GM12878 (cell line): ENCODE measurements around the gene PIR. TPM values are rescaled to one million over a fixed set of nuclear protein-coding genes. Genes with fewer than 3 reads are reported as not detected.
A peak's percentile ranks its signal among the peaks of the same experiment; 100 is the strongest.

Experiments
- ATAC-seq: fragments of 200-7000 bp; cut with Tn5 transposase; 3 replicates; pipeline ENCODE4 v1.9.1; 2020; ENCODE audit warnings: mild to moderate bottlenecking, moderate library complexity
- BruUV-seq: library from RNA; stranded (reverse); fragments of 400-500 nt; replicated peaks from 2 replicates; lab custom pipeline; 2021; lab: Mats Ljungman, UMichigan
- CTCF ChIA-PET: fragments of 300-600 bp; sonication (Branson Sonifier 250); formaldehyde crosslinking; extraction: SDS; loops from one replicate; lab custom pipeline; 2021; ENCODE audit warnings: inconsistent platforms; lab: Yijun Ruan, JAX
- POLR2A ChIA-PET: fragments of 350-600 bp; formaldehyde crosslinking; extraction: SDS; loops from one replicate; lab custom pipeline; 2021; ENCODE audit warnings: inconsistent platforms; lab: Charles Lee
- RAD21 ChIA-PET: fragments of 300-600 bp; sonication (Branson Sonifier 250); formaldehyde crosslinking; loops from one replicate; lab custom pipeline; 2023; ENCODE audit warnings: antibody characterized with exemption; ENCODE audit not compliant: unreplicated experiment; lab: Charles Lee
- SMC1A ChIA-PET: fragments of 300-600 bp; sonication (Branson Sonifier 250); formaldehyde crosslinking; loops from one replicate; lab custom pipeline; 2023; ENCODE audit not compliant: unreplicated experiment, uncharacterized antibody; lab: Charles Lee
- DNase-seq: peaks from one replicate; pipeline ENCODE4 v3.0.0-alpha.2; 2011; ENCODE audit warnings: low read depth, low spot score
- FAIRE-seq: peaks from 3 replicates; lab custom pipeline; 2011; peaks lifted over from hg19 to GRCh38; lab: Jason Lieb, UNC
- H2AFZ ChIP-seq: 2 replicates; pipeline ENCODE4 v1.6.0; 2011; ENCODE audit warnings: low read depth, low read length, control low read depth; ENCODE audit not compliant: control insufficient read depth
- H3K27ac ChIP-seq: 2 replicates; pipeline ENCODE4 v1.5.1; 2011; ENCODE audit warnings: control low read depth; ENCODE audit not compliant: control insufficient read depth, insufficient read depth
- H3K27me3 ChIP-seq, 2 experiments: replicated peaks in 1 of 2; 2 replicates each; pipeline versions ENCODE4 v1.6.0 to v1.6.1; 2011; ENCODE audit warnings: low read length in 1 of 2; ENCODE audit not compliant: control insufficient read depth in 2 of 2, insufficient read depth in 2 of 2
- H3K36me3 ChIP-seq, 2 experiments: 2 replicates each; pipeline ENCODE4 v1.5.1; 2011; ENCODE audit warnings: low read length in 1 of 2; ENCODE audit not compliant: control insufficient read depth in 2 of 2, insufficient read depth in 2 of 2
- H3K4me1 ChIP-seq: 2 replicates; pipeline ENCODE4 v1.6.1; 2011; ENCODE audit warnings: mild to moderate bottlenecking, low read length, moderate library complexity, mixed read lengths; ENCODE audit not compliant: control insufficient read depth, insufficient read depth
- H3K4me2 ChIP-seq: 2 replicates; pipeline ENCODE4 v1.6.0; 2011; ENCODE audit warnings: control low read depth; ENCODE audit not compliant: control insufficient read depth, insufficient read depth
- H3K4me3 ChIP-seq: fragments of 200-600 bp; sonication (generic); 2 replicates; pipeline ENCODE4 v1.5.1; 2016
- H3K79me2 ChIP-seq: 2 replicates; pipeline ENCODE4 v1.6.0; 2011; ENCODE audit warnings: low read length; ENCODE audit not compliant: control insufficient read depth, insufficient read depth
- H3K9ac ChIP-seq: 2 replicates; pipeline ENCODE4 v1.8.0; 2011; ENCODE audit warnings: low read length, control low read depth, mixed read lengths; ENCODE audit not compliant: control insufficient read depth, insufficient read depth
- H3K9me3 ChIP-seq: replicated peaks from 3 replicates; pipeline ENCODE4 v1.5.1; 2011; ENCODE audit warnings: mild to moderate bottlenecking, low read length; ENCODE audit not compliant: control insufficient read depth, insufficient read depth
- H4K20me1 ChIP-seq: 2 replicates; pipeline ENCODE4 v1.6.0; 2011; ENCODE audit not compliant: control insufficient read depth, insufficient read depth
- CREB1 ChIP-seq: IDR thresholded peaks from 2 replicates; pipeline ENCODE4 v1.6.1; 2012; ENCODE audit warnings: low read depth, mild to moderate bottlenecking, inconsistent platforms
- FOS ChIP-seq: IDR thresholded peaks from 3 replicates; pipeline ENCODE4 v1.6.1; 2011; ENCODE audit warnings: borderline replicate concordance; ENCODE audit not compliant: insufficient read length; ENCODE audit errors: extremely low read depth
- IRF4 ChIP-seq: IDR thresholded peaks from 2 replicates; pipeline ENCODE4 v1.6.1; 2011; ENCODE audit warnings: low read depth, low read length
- JUND ChIP-seq: IDR thresholded peaks from 2 replicates; pipeline ENCODE4 v1.6.1; 2012; ENCODE audit warnings: low read depth, mild to moderate bottlenecking, low read length, improper control_type of control experiment, moderate library complexity
- MTA2 ChIP-seq: fragments of 450-650 bp; IDR thresholded peaks from 2 replicates; pipeline ENCODE4 v1.6.1; 2016; ENCODE audit warnings: low read depth, mild to moderate bottlenecking, moderate library complexity
- NFIC ChIP-seq: IDR thresholded peaks from 2 replicates; pipeline ENCODE4 v1.6.1; 2012; ENCODE audit warnings: low read depth, mild to moderate bottlenecking, inconsistent platforms, low read length, moderate library complexity
- NR2C1 ChIP-seq: fragments of 450-650 bp; IDR thresholded peaks from 2 replicates; pipeline ENCODE4 v1.6.1; 2017; ENCODE audit warnings: antibody characterized with exemption, mild to moderate bottlenecking, moderate library complexity
- SRF ChIP-seq, 2 experiments: IDR thresholded peaks; 2 replicates each; pipeline ENCODE4 v1.6.1; 2011; ENCODE audit warnings: low read depth in 2 of 2, low read length in 2 of 2, mild to moderate bottlenecking in 1 of 2, moderate library complexity in 1 of 2
- USF2 ChIP-seq: IDR thresholded peaks from 2 replicates; pipeline ENCODE4 v1.6.1; 2011; ENCODE audit warnings: low read depth, low read length, improper control_type of control experiment, borderline replicate concordance
- ZBTB11 ChIP-seq: fragments of 450-650 bp; formaldehyde crosslinking; IDR thresholded peaks from 2 replicates; pipeline ENCODE4 v1.5.0; 2022; ENCODE audit warnings: mild to moderate bottlenecking, missing genetic modification characterization
- WGBS: methylation state at CpG from one replicate; pipeline ENCODE4 v1.1.6; 2016; ENCODE audit warnings: low lambda C conversion rate; ENCODE audit not compliant: insufficient replicate concordance, insufficient coverage; ENCODE audit errors: missing lambda C conversion rate; 5-methylcytosine and 5-hydroxymethylcytosine counted together
- in situ Hi-C: fragments of 300-500 bp; cut with MboI; formaldehyde crosslinking; loops from 9 replicates; pipeline ENCODE4 v1.14.3; 2018; ENCODE audit warnings: mixed read lengths
- intact Hi-C: fragments of 100-400 bp; cut with micrococcal nuclease; formaldehyde crosslinking; loops from one replicate; pipeline ENCODE4 v1.14.2; 2022; ENCODE audit not compliant: unreplicated experiment
- polyA plus RNA-seq, 11 experiments: library from polyadenylated mRNA; depleted of rRNA in 4 of 11; unstranded in 6 of 11; stranded (reverse) in 5 of 11; fragments of >200 nt; fragmentation: Nextera tagmentation in 4 of 11; fragmentation: Illumina TruSeq in 1 of 11; extraction: Ambion mirVana in 4 of 11; extraction: Trizol in 1 of 11; gene quantifications; 1 replicate in 1 of 11; 2 replicates in 10 of 11; pipeline versions ENCODE4 v1.2.1 to v1.2.3, GENCODE V29; 2011 to 2016; ENCODE audit warnings: inconsistent platforms in 2 of 11, missing spikeins in 2 of 11, low read depth in 1 of 11
- total RNA-seq, 4 experiments: library from RNA; depleted of rRNA in 3 of 4; stranded (reverse); fragments of >200 nt in 3 of 4; fragmentation: Illumina TruSeq in 1 of 4; extraction: Trizol in 1 of 4; gene quantifications; 2 replicates each; pipeline versions ENCODE4 v1.2.1 to v1.2.3, GENCODE V29; 2013 to 2021

PIR gene
- total and polyA plus RNA-seq, 10 of the 15 experiments (the other 5 are each of a cell fraction or from before 2014, with no cell fraction given): 3.8 to 16.5 (median 7.3) TPM

GRCh38 chrX:15350329-15350996, 142.7 kb downstream of the PIR start:
- SMC1A ChIA-PET: interaction anchor here (0.8 to 4.6 kb wide), 10 partner anchors 9 to 432 kb away, joined by 3 to 62 read pairs (median 4); no protein-coding TSS in a partner anchor
- Histone ChIP-seq H3K4me1 (no peaks in the 10 kb centered on the region), H3K4me2 (no peak overlapping the region), H4K20me1 (no peaks in the 10 kb centered on the region; the same call in 1 of the 2 replicates), H2AFZ (no peak overlapping the region), H3K9ac (no peak overlapping the region), H3K27ac (no peak overlapping the region), H3K9me3 (no peaks in the 10 kb centered on the region), H3K79me2 (no peaks in the 10 kb centered on the region), H3K4me3 (no peak overlapping the region), H3K27me3 (no peaks in the 10 kb centered on the region), H3K36me3 (no peaks in the 10 kb centered on the region)
- RAD21 ChIA-PET: interaction anchor here (0.8 to 5.9 kb wide), 3 partner anchors 118 to 148 kb away, joined by 3 to 71 read pairs (median 4); no protein-coding TSS in a partner anchor
- DNase-seq (no peak), ATAC-seq (peak; percentile 34; the same call in 1 of the 3 replicates), FAIRE-seq (no peak)
- POLR2A ChIA-PET: no interaction called here
- BruUV-seq: no TSS peak
- 59% methylated on average over 8 of the region's 8 CpGs for WGBS
- intact Hi-C loops: no loop called here
- CTCF ChIA-PET: interaction anchor here (0.6 to 10.8 kb wide), 13 partner anchors 8 to 214 kb away, joined by 3 to 200 read pairs (median 5); partner anchors contain the start of genes BMX and VEGFD
- in situ Hi-C loops: no loop called here
- TF ChIP-seq ZBTB11 (CRISPR knock-in tag) (no peak), JUND (no peak), MTA2 (no peak), NR2C1 (no peak), USF2 (no peak), SRF (IDR thresholded peaks at IDR 0.05; ENCODE audit: low read depth in 2 of 2, low read length in 2 of 2) (no peak), FOS (no peak), CREB1 (no peak), NFIC (no peak), IRF4 (no peak)
